HG02571 (cell line): ENCODE measurements around the gene SLC25A27.

ENCODE experiments used
- ATAC-seq: cut with Tn5 transposase; IDR thresholded peaks from one replicate; pipeline ENCODE4 v1.9.1; 2021; ENCODE audit warnings: mild to moderate bottlenecking, moderate library complexity; ENCODE audit not compliant: unreplicated experiment

The SLC25A27 gene

GRCh38 chr6:46651006-46651405 is 1.8 kb upstream of the SLC25A27 start:
- no peak for ATAC-seq

DNA sequence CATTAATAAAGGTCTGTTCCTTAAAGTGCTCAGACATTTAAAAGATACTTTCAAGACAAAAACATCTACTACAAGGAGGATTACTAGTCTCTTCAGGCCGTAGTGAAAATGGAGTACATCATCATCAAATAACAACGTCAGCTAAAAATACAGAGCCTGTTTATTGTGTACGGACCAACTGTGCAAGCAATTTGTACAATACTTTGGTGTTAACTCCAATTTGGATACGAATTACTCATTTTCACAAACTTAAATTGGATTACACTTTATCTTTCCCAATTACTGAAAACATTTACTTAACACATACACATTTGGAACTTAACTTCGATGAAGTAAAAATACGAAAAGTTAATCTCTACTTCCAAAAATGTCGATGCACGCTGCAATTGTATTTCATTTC is 959 bp upstream of the SLC25A27 start:
- no peak for ATAC-seq

GRCh38 chr6:46652232-46652602 is 558 bp upstream of the SLC25A27 start:
- no peak for ATAC-seq

- ATAC-seq: no peak
Observed at GRCh38 chr6:46653439-46654195, 842 bp downstream of the SLC25A27 start.

DNA sequence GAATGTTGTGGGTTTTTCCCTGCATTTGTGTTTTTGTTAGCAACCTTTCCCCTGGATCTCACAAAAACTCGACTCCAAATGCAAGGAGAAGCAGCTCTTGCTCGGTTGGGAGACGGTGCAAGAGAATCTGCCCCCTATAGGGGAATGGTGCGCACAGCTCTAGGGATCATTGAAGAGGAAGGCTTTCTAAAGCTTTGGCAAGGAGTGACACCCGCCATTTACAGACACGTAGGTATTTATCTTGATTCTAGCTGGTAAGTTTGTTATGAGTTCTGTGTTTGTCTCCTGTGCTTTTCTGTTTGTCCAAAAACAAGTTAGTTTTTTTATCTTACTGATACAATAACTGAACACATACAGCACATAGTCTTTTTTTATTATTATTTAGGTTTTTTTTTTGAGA is 3.0 kb downstream of the SLC25A27 start:
- no peak for ATAC-seq

- ATAC-seq: no peak
Observed at GRCh38 chr6:46657642-46658041, 4.9 kb downstream of the SLC25A27 start.

DNA sequence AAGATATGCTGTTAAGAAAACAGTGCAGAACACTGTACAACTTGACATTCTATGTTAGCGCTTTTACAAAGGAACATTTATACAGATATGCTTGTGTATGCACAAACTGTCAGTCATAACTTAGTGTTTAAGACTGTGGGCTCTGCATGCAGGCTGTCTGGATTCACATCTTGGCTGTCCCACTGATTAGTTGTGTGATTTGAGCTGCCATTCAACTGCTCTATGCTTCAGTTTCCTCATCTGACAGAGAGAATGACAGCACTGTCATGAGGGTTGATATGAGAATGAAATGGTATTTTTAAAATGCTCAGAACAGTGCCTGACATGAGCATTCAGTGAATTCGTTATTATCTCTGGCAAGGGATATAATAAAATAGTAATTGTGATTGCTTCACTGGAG is 8.7 kb downstream of the SLC25A27 start:
- ATAC-seq: no peak

DNA sequence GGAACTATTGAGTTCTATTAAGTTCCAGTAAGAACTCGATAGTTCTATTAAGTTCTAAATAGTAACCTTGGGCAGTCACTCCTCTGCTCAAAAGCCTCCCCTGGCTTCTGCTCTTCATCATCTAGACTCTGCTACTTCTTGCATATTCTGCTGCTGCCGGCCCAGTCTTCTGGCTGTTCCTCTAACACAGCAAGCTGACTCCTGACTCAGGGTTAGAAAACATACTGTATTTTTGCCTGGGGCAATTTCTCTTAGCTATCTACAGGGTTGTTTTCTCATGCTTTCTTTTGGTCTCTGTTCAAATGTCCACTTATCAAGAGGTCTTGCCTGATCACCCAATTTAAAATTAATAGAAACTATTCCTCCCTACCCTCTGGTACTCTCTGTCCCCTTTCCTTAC is 14.6 kb downstream of the SLC25A27 start:
- ATAC-seq: no peak

GRCh38 chr6:46674410-46674809 is 21.6 kb downstream of the SLC25A27 start:
- ATAC-seq: no peak

- ATAC-seq: no peak
Observed at GRCh38 chr6:46676604-46677313, 24.0 kb downstream of the SLC25A27 start.

DNA sequence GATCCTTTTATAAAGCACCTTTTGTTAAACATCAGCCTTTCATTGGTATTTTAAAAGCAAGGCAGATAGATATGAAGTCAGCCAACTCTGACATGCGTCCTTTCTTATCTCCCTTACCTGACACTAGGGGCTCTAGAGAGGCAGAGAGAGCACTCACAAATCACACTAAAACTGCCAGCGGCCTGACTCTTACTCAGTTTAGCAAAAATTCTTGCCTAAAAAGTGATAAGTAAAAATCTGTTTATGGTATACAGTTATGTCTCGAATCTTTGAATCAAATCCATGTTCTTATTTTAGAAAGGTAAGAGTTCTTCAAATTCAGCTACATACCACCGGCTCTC is 24.5 kb downstream of the SLC25A27 start:
- no peak for ATAC-seq

DNA sequence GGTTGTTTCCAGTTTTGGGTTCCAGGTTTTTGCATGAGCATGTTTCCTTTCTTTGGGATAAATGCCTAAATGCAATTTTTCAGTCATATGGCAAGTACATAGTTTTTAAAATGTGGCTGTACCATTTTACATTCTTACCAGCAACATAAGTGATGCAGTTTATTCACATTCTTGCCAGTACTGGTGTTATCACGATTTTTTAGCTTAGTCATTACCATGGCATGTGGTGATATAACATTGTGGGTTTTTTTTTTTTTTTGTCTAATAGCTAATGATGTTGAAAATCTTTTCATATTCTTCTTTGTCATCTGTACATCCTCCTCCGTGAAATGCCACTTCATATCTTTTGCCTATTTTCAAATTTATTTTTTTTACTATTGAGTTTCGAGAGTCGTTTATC is 32.0 kb downstream of the SLC25A27 start:
- no peak for ATAC-seq

- no peak for ATAC-seq
Observed at GRCh38 chr6:46687619-46688097, 34.9 kb downstream of the SLC25A27 start, which contains the start of gene TDRD6. TSS of gene TDRD6 (plus strand) at chr6:46687885. CDS start at chr6:46688129, 244 bp downstream.

GRCh38 chr6:46688117-46688965 is 35.6 kb downstream of the SLC25A27 start:
- ATAC-seq: no peak

GRCh38 chr6:46688966-46689335 is 36.2 kb downstream of the SLC25A27 start:
- ATAC-seq: no peak

DNA sequence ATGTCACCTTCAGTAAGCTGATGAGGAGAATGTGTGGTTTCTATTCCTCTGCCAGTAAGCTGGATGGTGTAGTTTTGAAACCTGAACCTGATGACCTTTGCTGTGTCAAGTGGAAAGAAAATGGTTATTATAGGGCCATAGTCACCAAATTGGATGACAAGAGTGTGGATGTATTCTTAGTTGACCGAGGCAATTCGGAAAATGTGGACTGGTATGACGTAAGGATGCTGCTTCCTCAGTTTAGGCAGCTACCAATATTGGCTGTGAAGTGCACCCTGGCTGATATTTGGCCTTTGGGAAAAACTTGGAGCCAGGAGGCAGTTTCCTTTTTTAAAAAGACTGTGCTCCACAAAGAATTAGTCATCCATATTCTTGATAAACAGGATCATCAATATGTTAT is 36.9 kb downstream of the SLC25A27 start:
- ATAC-seq: no peak

DNA sequence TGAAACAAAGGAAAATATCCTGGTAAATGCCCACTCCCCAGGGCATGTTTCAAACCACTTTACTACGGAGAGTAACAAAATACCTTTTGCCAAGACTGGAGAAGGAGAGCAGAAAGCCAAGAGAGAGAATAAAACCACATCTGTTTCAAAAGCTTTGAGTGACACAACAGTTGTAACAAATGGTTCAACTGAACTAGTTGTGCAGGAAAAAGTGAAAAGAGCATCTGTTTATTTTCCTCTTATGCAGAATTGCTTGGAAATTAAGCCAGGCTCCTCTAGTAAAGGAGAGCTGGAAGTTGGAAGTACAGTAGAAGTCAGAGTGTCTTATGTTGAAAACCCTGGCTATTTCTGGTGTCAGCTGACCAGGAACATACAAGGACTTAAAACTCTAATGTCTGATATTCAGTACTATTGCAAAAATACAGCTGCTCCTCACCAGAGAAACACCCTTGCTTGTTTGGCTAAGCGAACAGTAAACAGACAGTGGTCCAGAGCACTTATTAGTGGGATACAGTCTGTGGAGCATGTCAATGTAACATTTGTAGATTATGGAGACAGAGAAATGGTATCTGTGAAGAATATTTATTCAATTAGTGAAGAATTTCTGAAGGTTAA is 37.5 kb downstream of the SLC25A27 start:
- no peak for ATAC-seq

- ATAC-seq: no peak
Observed at GRCh38 chr6:46690911-46691451, 38.2 kb downstream of the SLC25A27 start.

- no peak for ATAC-seq
Observed at GRCh38 chr6:46699970-46700369, 47.2 kb downstream of the SLC25A27 start.

DNA sequence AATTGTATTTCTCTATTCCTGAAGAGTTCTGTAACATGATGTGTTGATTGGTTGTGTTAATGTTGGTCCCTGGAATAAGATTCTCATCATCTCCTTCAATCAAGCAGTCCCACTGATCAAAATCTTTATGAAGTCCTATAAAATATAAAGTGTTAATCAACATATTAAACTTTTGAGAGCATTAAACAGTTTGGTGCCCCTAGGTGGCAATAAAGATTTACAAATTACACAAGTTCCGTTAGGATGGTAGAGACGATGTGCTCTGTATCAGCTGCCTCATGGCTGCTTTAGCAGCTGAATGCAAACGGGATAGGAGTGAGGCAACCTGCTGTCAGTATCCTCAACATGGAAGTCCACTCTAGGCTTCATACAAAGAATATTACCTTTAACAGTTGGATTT is 51.8 kb downstream of the SLC25A27 start:
- no peak for ATAC-seq

- no peak for ATAC-seq
Observed at GRCh38 chr6:46706464-46706863, 53.7 kb downstream of the SLC25A27 start.
